ENCODE data around the gene PCP2. TPM values are rescaled to one million over a fixed set of nuclear protein-coding genes. Genes with fewer than 3 reads are reported as not detected.

Gene PCP2
- total RNA-seq, 1 donor, result not detected

DNA sequence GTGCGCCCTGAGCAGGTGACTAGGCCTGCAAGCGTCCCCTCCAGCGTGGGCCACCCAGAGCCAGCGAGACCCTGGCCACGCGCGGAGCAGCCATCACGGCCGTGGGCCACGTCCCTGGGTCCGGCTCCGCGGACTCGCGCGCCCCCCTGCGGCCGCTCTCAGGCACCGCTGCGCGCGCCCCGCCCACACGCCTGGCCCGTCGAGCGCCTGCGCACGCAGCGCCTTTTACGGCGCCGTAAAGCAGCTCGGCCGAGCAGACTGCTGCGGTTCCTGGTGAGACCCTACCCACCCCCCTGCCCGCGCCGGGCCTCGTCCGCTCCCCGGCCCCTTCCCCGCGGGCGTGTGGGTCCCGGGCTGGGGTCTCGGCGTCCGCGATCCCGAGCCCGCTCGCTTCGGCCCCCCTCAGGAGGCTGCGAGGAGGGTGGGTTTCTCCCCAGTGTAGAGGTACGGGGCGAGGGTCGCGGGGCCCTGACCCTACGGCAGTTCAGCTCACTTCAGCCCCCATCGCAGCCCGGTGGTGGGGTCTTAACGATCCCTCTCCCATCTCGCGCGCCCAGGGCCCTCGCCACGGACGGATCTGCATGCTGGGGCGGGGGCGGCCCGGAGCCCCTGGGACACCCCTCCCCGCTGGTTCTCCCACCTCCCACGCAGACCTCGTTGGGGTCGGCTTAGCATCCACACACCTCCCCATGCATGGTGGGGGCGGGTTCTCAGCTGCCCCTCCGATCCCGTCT is 47.3 kb upstream of the PCP2 start, which contains the start of gene TRAPPC5:
Gene TRAPPC5, plus strand, starts transcription at position 228 of the 734 bp plus-strand sequence. CDS start 1,421 bp downstream, outside the sequence.
- peaks cover 5% of the 10 kb centered on the region for H3K27me3 ChIP-seq (ENCODE audit: insufficient read depth, low read length)
- H3K9me3 ChIP-seq (ENCODE audit: low read depth, low read length), result no peaks in the 10 kb centered on the region
- peak within 1 kb of the TSS; percentile 89 for H3K4me2 ChIP-seq (ENCODE audit: insufficient read depth, low read length)
- H3K4me3 ChIP-seq (ENCODE audit: insufficient read depth, low read length), result peak within 1 kb of the TSS; percentile 98
- H2AFZ ChIP-seq (ENCODE audit: low read length), result peak within 1 kb of the TSS; percentile 97
- peak within 1 kb of the TSS; percentile 61 for H3K27ac ChIP-seq (ENCODE audit: low read depth, low read length)
- H4K20me1 ChIP-seq (ENCODE audit: insufficient read depth, low read length), result peaks cover 20% of the 10 kb centered on the region
- H3K4me1 ChIP-seq (ENCODE audit: insufficient read depth, low read length), result peaks cover 12% of the 10 kb centered on the region
- peaks cover 12% of the 10 kb centered on the region for H3K36me3 ChIP-seq (ENCODE audit: insufficient read depth, low read length)
- H3K79me2 ChIP-seq (ENCODE audit: insufficient read depth, low read length), result peaks cover 20% of the 10 kb centered on the region
- TF ChIP-seq, protein P1, sequence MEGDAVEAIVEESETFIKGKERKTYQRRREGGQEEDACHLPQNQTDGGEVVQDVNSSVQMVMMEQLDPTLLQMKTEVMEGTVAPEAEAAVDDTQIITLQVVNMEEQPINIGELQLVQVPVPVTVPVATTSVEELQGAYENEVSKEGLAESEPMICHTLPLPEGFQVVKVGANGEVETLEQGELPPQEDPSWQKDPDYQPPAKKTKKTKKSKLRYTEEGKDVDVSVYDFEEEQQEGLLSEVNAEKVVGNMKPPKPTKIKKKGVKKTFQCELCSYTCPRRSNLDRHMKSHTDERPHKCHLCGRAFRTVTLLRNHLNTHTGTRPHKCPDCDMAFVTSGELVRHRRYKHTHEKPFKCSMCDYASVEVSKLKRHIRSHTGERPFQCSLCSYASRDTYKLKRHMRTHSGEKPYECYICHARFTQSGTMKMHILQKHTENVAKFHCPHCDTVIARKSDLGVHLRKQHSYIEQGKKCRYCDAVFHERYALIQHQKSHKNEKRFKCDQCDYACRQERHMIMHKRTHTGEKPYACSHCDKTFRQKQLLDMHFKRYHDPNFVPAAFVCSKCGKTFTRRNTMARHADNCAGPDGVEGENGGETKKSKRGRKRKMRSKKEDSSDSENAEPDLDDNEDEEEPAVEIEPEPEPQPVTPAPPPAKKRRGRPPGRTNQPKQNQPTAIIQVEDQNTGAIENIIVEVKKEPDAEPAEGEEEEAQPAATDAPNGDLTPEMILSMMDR (IDR thresholded peaks at IDR 0.05; ENCODE audit: extremely low read depth, low read depth, low read length), result peak; percentile 72
- DNase-seq (ENCODE audit: insufficient read length, low spot score, missing footprints), result peak; percentile 99

DNA sequence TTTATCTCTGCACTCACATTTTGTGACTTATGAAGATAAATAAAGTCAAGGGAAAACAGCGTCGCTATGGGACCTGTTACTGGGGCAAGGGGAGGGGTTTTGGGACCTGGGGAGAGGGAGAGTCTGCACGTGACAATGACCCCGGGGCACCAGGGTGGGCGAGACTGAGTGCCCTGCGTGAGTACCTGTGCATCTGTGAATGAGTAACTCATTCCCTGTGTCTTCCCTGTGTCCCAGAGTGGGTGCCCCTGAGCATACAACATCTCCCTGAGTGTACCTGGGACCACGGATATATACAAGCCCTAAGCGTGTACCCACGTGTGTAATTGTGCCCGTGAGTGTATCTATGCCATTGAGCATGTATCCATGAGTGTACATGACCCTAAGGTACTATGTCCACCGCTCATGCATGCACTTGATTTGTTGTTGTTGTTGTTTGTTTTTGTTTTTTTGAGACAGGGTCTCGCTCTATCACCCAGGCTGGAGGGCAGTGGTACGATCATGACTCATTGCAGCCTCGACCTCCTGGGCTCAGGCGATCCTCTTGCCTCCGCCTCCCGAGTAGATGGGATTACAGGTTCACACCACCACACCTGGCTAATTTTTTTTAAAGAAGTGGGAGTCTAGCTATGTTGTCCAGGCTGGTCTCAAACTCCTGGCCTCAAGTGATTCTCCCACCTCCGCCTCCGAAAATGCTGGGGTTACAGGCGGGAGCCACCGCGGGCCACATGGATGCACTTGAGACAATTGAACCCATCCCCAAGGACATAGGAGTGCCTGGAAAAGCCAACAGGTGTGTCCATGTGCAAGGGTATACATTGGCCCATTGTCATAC is 46.5 kb upstream of the PCP2 start:
- TF ChIP-seq, protein P1 (IDR thresholded peaks at IDR 0.05; ENCODE audit: extremely low read depth, low read depth, low read length), result no peak
- Histone ChIP-seq H2AFZ (ENCODE audit: low read length) (peak overlapping the region; percentile 97), H3K4me3 (ENCODE audit: insufficient read depth, low read length) (peak overlapping the region; percentile 98)

GRCh38 chr19:7678971-7679751 is 45.6 kb upstream of the PCP2 start:
- Histone ChIP-seq H4K20me1 (ENCODE audit: insufficient read depth, low read length) (peaks cover 18% of the 10 kb centered on the region), H3K4me3 (ENCODE audit: insufficient read depth, low read length) (no peak overlapping the region), H3K79me2 (ENCODE audit: insufficient read depth, low read length) (peaks cover 20% of the 10 kb centered on the region), H3K9me3 (ENCODE audit: low read depth, low read length) (no peaks in the 10 kb centered on the region), H2AFZ (ENCODE audit: low read length) (no peak overlapping the region), H3K27me3 (ENCODE audit: insufficient read depth, low read length) (peaks cover 5% of the 10 kb centered on the region), H3K4me2 (ENCODE audit: insufficient read depth, low read length) (no peak overlapping the region), H3K4me1 (ENCODE audit: insufficient read depth, low read length) (peaks cover 12% of the 10 kb centered on the region), H3K27ac (ENCODE audit: low read depth, low read length) (no peak overlapping the region), H3K36me3 (ENCODE audit: insufficient read depth, low read length) (peaks cover 12% of the 10 kb centered on the region)
- TF ChIP-seq, protein P1 (IDR thresholded peaks at IDR 0.05; ENCODE audit: extremely low read depth, low read depth, low read length), result no peak
- DNase-seq (ENCODE audit: insufficient read length, low spot score, missing footprints), result peak; percentile 77

More for the DNA sequence above, 46.5 kb upstream of the PCP2 start:
- DNase-seq (ENCODE audit: insufficient read length, low spot score, missing footprints), result no peak
- Histone ChIP-seq H3K79me2 (ENCODE audit: insufficient read depth, low read length) (peaks cover 20% of the 10 kb centered on the region), H3K4me1 (ENCODE audit: insufficient read depth, low read length) (peaks cover 12% of the 10 kb centered on the region), H3K27me3 (ENCODE audit: insufficient read depth, low read length) (peaks cover 5% of the 10 kb centered on the region), H3K4me2 (ENCODE audit: insufficient read depth, low read length) (peak overlapping the region; percentile 89), H3K27ac (ENCODE audit: low read depth, low read length) (no peak overlapping the region), H3K36me3 (ENCODE audit: insufficient read depth, low read length) (peaks cover 12% of the 10 kb centered on the region), H3K9me3 (ENCODE audit: low read depth, low read length) (no peaks in the 10 kb centered on the region), H4K20me1 (ENCODE audit: insufficient read depth, low read length) (peaks cover 18% of the 10 kb centered on the region)

Data from osteoblast (primary cell).